GM20000 (cell line): Measurements from ENCODE around the gene MALAT1.
"Not testable (repeated sequence)": the region's sequence is repeated elsewhere in the genome, so short reads cannot be mapped to it uniquely, and the experiment has no call there.

ENCODE experiments used
- DNase-seq: peaks from one replicate; pipeline ENCODE4 v3.0.0; 2012; ENCODE audit warnings: low spot score
- CTCF ChIP-seq: IDR thresholded peaks from 2 replicates; pipeline ENCODE4 v1.5.1; 2012; ENCODE audit warnings: mild to moderate bottlenecking, control low read depth; ENCODE audit errors: extremely low read depth, missing control alignments

Gene MALAT1

GRCh38 chr11:65498977-65499712, at the start of gene MALAT1:
MALAT1 (plus strand) TSS chr11:65499045.
- TF ChIP-seq CTCF = no peak
- peak; percentile 68 for DNase-seq

- DNase-seq = not testable (repeated sequence)
These were observed 47.5 kb upstream of the MALAT1 start for GRCh38 chr11:65451301-65451700.

- DNase-seq = not testable (repeated sequence)
These were observed 46.6 kb upstream of the MALAT1 start for GRCh38 chr11:65452259-65452658.

- DNase-seq = no peak
- no peak for TF ChIP-seq CTCF
These were observed 45.9 kb upstream of the MALAT1 start for GRCh38 chr11:65452806-65453490.

- no peak for TF ChIP-seq CTCF
- no peak for DNase-seq
These were observed 44.5 kb upstream of the MALAT1 start for GRCh38 chr11:65454311-65454695.

GRCh38 chr11:65454696-65455456, 44.0 kb upstream of the MALAT1 start:
- peak; percentile 98 for DNase-seq
- peak; percentile 23 for TF ChIP-seq CTCF

- no peak for TF ChIP-seq CTCF
- no peak for DNase-seq
These were observed 42.4 kb upstream of the MALAT1 start for GRCh38 chr11:65456418-65456817.

- DNase-seq = no peak
- no peak for TF ChIP-seq CTCF
These were observed 39.3 kb upstream of the MALAT1 start for GRCh38 chr11:65459552-65459951.

GRCh38 chr11:65465471-65465870, 33.4 kb upstream of the MALAT1 start:
- not testable (repeated sequence) for DNase-seq

GRCh38 chr11:65467306-65467705, 31.5 kb upstream of the MALAT1 start:
- DNase-seq = not testable (repeated sequence)
